Lower leg skin (tissue), 4 donors: ENCODE measurements around the gene DPYSL3. TPM values are rescaled to one million over a fixed set of nuclear protein-coding genes. Genes with fewer than 3 reads are reported as not detected.

Experiments
- DNase-seq, 2 donors: peaks; one replicate each; pipeline ENCODE4 v3.0.0-alpha.2; 2019; ENCODE audit warnings: low spot score in 2 of 2
- H3K4me3 ChIP-seq: fragments of 200-600 bp; sonication (generic); 2 replicates; pipeline ENCODE4 v1.5.1; 2017; ENCODE audit warnings: mild to moderate bottlenecking, low read depth; ENCODE audit not compliant: poor library complexity, severe bottlenecking
- CTCF ChIP-seq, 3 donors: fragments of 450-650 bp; IDR thresholded peaks; one replicate each; pipeline ENCODE4 v1.5.1; 2016; ENCODE audit warnings: antibody characterized with exemption in 3 of 3, mild to moderate bottlenecking in 3 of 3, moderate library complexity in 2 of 3
- POLR2A ChIP-seq, 2 donors: fragments of 450-650 bp; IDR thresholded peaks; one replicate each; pipeline ENCODE4 v1.6.1; 2016 to 2017; ENCODE audit warnings: antibody characterized with exemption in 2 of 2, mild to moderate bottlenecking in 1 of 2, moderate library complexity in 1 of 2
- WGBS, 2 donors: methylation state at CpG; one replicate each; pipeline ENCODE4 v1.1.5; 2018; 5-methylcytosine and 5-hydroxymethylcytosine counted together
- intact Hi-C: fragments of 100-400 bp; cut with DNase I; formaldehyde crosslinking; loops from one replicate; pipeline ENCODE4 v1.15.0; 2023; ENCODE audit warnings: low total_unique reads
- total RNA-seq, 4 donors: library from RNA; depleted of rRNA; stranded (reverse); fragments of >200 nt; gene quantifications; one replicate each; pipeline ENCODE4 v1.1.0, GENCODE V29; 2016

Gene DPYSL3
- total RNA-seq, 4 donors from 2014 or later, result 7.1 to 32.2 (median 11.0) TPM

- intact Hi-C loops, result no loop called here
- TF ChIP-seq CTCF (IDR thresholded peaks at IDR 0.05) (no peak), POLR2A (IDR thresholded peaks at IDR 0.05) (no peak)
- H3K4me3 ChIP-seq, result no peak overlapping the region
- WGBS, 2 donors, result 57 to 69% methylated on average over 3 of the region's 3 CpGs
- DNase-seq, result no peak
These were observed 44.1 kb downstream of the DPYSL3 start for GRCh38 chr5:147465747-147466146.

- no peak overlapping the region for H3K4me3 ChIP-seq
- no peak for DNase-seq
- WGBS, 2 donors, result 74 to 82% methylated on average over 5 of the region's 5 CpGs
- TF ChIP-seq POLR2A (IDR thresholded peaks at IDR 0.05) (no peak), CTCF (IDR thresholded peaks at IDR 0.05) (no peak)
- intact Hi-C loops, result no loop called here
These were observed 45.7 kb downstream of the DPYSL3 start for GRCh38 chr5:147464211-147464610.

DNA sequence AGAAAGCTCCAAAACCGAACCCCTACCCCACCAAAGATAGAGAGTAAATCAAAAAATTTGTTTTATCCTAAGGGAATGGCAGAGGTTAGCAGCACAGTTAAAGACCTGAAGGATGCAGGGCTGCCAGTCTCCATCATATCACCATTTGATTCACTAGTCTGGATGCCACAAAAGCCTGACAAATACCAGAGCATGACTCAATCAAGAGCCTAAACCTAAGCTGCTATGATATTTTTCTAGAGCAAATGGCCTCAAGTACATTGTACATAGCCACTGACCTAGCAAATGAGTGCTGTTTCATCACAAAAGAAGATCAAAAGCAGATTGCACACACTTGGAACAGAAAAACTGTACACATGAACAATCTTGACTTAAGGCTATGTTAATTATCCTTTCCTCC is 48.0 kb downstream of the DPYSL3 start:
- intact Hi-C loops, result loop anchor here (1.0 kb wide), 1 partner anchor 21 kb away; no protein-coding TSS in a partner anchor
- TF ChIP-seq POLR2A (IDR thresholded peaks at IDR 0.05), result no peak
- TF ChIP-seq CTCF (IDR thresholded peaks at IDR 0.05), result no peak
- 84 to 93% methylated on average over 1 of the region's 1 CpG for WGBS, 2 donors
- DNase-seq, result no peak
- H3K4me3 ChIP-seq, result no peak overlapping the region

DNA sequence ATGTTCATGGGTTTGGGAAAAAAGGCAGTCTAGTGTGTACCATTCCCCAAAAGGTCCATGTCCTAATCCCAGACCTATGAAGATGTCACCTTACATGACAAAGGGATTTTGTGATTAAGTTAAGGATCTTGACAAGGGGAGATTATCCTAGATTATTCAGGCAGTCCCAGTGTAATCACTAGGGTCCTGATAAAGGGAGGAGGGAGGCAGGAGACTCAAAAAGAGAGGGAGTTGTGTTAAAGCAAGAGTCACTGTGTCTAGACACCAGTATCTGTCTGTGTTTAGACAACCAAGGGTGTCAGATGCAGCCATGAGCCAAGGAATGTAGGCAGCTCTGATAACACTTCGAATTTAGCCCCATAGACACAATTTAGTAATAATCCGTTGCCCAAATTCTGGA is 49.5 kb downstream of the DPYSL3 start:
- no peak overlapping the region for H3K4me3 ChIP-seq
- DNase-seq, result no peak
- intact Hi-C loops, result no loop called here
- 89 to 95% methylated on average over 2 of the region's 2 CpGs for WGBS, 2 donors
- TF ChIP-seq CTCF (IDR thresholded peaks at IDR 0.05) (no peak), POLR2A (IDR thresholded peaks at IDR 0.05) (no peak)

DNA sequence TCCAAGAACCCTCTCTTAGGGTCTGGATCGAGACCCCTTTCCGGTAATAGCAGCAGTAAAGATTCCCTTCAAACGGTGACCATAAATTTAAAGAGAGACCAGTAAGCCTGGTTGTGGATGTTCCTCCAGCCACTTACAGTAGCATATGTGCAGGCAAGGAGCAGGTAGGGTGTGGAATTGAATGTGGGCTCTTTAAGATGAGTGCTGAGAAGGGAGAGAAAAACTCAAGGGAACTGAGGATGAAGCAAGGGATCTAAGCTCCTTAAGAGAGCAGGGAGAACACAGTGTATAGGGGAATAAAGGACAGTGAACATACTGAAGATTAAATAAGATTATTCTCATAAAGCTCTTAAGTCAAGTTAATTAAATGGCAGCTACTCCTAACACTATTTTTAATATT is 51.3 kb downstream of the DPYSL3 start:
- DNase-seq, result no peak
- H3K4me3 ChIP-seq, result no peak overlapping the region
- TF ChIP-seq CTCF (IDR thresholded peaks at IDR 0.05) (no peak), POLR2A (IDR thresholded peaks at IDR 0.05) (no peak)
- intact Hi-C loops, result no loop called here
- WGBS, 2 donors, result 88 to 95% methylated on average over 3 of the region's 3 CpGs

DNA sequence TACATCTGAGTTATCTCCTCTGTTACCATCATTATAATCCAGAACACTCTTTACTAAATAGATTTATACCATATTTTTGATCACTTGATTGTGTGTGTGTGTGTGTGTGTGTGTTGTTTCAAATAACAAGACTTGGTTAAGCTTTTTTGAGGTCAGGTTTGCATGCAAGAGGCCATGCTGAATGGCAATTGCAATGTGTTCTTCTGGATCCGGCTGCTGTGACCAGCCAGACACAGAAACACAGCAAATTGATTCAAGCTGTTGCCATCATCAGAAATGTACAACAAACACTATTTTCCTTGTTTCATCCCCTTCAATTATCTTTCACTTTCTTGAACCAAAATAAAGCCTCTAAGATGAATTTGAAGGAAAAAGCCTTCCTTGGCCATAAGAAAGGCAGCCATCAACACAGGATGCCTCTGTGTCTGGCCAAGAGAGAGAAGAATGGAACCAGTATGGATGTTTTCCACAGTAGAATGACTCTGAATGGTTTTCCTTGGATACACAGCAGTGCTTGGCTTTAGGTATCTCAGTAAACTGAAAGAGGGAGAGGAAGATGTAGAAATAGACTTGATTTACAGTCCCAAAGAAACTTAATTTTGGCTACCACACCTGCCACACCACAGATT is 53.9 kb downstream of the DPYSL3 start:
- TF ChIP-seq POLR2A (IDR thresholded peaks at IDR 0.05) (no peak), CTCF (IDR thresholded peaks at IDR 0.05) (no peak)
- 59% methylated on average over 1 of the region's 1 CpG for WGBS, 2 donors
- H3K4me3 ChIP-seq, result no peak overlapping the region
- DNase-seq, result no peak
- intact Hi-C loops, result no loop called here
